HS-27A (cell line): Measurements from ENCODE around the gene CLEC14A.

Source experiments
- DNase-seq: peaks from one replicate; pipeline ENCODE4 v3.0.0-alpha.2; 2012; ENCODE audit warnings: low read depth, missing footprints

CLEC14A gene, protein sequence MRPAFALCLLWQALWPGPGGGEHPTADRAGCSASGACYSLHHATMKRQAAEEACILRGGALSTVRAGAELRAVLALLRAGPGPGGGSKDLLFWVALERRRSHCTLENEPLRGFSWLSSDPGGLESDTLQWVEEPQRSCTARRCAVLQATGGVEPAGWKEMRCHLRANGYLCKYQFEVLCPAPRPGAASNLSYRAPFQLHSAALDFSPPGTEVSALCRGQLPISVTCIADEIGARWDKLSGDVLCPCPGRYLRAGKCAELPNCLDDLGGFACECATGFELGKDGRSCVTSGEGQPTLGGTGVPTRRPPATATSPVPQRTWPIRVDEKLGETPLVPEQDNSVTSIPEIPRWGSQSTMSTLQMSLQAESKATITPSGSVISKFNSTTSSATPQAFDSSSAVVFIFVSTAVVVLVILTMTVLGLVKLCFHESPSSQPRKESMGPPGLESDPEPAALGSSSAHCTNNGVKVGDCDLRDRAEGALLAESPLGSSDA

DNA sequence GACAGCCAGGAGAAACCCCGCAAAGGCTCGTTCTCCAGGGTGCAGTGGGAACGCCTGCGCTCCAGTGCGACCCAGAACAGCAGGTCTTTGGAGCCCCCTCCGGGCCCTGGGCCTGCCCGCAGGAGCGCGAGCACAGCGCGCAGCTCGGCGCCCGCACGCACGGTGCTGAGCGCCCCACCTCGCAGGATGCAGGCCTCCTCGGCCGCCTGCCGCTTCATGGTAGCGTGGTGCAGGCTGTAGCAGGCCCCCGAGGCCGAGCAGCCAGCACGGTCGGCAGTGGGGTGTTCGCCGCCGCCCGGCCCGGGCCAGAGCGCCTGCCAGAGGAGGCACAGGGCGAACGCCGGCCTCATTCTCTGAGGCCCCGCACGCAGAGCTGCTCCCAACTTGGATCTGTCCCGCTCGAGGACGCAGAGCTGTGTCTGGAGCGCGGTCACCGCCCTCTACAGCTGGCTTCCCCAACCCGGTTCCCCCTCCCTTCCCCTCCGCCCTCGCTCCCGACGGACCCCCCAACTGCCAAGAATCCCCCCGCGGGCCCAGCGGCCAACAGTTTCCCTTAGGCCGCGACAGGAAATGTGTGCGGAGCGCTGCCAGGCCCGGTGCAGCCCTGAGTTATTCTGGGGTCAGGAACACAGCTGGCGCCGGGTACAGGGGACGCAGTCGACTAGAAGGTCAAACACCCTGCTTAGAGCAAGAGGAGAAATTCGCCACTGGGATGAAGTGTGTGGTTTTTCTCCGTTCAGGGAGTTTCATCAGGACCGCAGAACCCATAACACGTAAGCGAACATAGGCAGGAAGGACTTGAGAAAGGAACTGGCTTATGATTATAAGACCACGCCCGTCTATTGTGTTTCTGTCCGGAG, at the start of gene CLEC14A:
CLEC14A (minus strand) TSS at position 421 of the 860 bp plus-strand sequence; CDS start at position 350, 71 bp downstream.
- no peak for DNase-seq

DNA sequence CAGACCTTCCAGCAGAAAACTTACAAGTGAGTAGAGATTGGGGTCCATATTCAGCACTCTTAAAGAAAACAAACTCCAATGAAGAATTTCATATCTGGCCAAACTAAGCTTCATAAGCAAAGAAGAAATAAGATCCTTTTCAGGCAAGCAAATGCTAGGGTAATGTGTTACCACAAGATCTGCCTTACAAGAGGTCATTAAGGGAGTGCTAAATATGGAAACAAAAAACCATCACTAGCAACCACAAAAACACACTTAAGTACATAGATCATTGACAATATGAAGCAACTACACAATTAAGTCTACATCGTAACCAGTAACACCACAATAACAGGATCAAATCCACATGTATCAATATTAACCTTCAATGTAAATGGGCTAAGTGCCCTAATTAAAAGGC, 47.1 kb upstream of the CLEC14A start:
- no peak for DNase-seq

DNA sequence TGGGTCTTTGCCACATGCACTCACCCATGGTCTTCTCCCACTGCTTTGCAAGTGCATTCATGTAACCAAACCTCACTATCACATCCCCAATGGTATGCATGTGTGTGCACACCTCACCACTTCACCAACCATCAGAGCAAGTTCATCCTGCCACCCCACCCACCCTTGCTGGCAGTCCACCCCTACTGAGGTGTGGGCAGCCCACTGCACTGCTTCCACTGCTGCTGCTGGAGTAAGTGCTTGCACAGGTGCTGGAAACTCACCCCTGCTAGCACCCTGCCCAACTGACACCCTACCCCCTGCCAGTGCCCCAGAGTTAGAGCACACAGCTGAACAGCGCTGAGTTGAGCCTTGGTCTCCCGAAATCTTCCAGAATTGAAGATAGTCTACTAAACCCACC, 46.1 kb upstream of the CLEC14A start:
- DNase-seq: no peak

DNA sequence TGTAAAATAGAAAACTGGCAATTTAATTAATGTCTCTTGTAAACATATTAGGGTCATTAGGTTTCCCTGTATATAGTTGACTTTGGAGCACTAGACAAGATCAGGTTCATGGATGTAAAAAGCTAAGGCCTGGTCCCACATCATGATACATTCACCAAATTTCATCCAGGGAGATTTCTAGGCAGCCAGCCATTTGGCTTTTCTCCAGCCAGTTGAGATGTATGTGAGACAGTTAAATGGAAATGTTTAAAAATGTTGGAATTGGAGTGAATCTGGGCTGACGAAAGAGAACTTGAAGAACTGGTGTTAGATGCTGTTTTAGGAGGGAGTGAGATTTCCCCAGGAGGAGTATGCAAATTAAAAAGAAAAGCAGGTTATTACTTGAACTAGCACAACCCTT, 41.8 kb upstream of the CLEC14A start:
- DNase-seq: peak; percentile 41

DNA sequence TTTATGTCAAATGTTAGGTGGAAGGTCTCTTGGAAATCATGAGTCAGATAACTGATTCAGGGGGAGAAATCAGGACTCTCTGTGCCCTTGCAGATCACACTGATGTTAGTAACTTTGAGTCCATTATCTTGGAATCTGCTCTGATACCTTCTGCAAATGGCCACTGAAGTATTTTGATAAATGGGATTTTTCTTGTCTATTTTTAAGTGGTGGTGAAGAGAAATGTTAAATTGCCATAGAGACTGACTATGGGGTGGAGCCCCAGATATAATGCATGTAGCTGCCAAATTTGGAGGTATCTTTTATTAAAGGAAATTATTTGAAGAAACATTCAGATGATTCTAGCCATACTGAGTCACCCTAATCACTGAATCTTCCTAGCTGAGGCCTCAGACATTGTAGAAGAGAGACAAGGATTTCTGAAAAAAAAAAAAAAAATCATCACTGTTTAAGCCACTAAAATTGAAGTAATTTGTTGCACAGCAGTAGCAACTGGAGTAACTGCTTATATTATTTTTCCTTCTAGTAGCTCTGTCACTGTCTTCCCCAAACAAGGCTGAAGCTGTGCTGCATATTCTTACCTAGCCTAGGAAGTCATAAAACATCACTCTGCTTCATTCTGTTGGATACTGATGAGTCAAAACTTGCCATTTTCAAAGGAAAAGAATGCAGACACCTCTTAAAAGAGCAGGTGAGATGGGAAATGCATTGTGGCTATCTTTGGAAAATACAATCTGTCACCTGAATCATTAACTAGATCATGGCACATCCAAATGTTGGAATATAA, 36.0 kb upstream of the CLEC14A start:
- DNase-seq: peak; percentile 24

DNA sequence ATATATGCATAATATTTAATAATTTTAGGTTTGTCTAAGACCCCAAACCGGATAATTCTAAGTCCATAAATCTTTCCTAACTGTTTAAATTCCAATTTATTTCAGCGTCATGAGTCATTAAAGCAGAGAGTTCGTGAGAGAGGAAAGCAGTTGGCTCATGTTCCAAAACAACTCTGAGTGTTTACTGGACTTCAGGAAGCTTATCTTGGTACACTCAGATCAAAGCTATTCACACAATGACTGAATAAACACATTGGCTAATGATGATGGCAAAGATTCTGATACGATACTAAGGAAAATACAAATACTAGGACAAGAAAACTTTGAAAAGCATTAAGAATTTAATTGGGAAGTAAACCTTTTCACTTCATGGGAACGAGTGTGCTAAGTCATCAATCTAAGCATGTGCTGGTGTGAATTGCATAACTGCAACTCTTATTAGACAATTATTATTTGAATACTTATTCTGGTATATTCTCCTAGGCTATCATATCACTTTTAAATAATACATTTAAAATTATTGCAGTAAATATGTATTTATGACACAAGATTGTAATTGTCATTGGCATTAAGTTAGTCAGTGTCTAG, 34.8 kb upstream of the CLEC14A start:
- peak; percentile 70 for DNase-seq

DNA sequence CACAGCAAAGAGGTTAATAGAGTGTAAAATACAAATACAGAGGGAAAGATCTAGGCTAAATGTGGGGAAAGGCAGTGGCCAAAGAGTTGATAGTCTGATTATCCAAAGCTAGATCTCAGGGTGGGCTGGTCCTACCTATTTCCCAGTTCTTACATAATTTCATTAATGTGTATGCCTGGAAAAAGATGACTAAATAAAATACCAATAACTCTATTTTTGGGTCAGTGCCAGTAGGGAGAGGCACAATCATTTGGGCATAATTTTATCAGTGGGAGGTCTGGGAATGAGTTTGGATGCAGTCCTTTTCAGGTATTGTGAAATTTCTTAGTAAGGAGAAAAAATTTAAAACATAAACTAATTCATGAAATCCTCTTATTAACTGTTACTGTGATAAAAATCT, 30.6 kb upstream of the CLEC14A start:
- DNase-seq: no peak

DNA sequence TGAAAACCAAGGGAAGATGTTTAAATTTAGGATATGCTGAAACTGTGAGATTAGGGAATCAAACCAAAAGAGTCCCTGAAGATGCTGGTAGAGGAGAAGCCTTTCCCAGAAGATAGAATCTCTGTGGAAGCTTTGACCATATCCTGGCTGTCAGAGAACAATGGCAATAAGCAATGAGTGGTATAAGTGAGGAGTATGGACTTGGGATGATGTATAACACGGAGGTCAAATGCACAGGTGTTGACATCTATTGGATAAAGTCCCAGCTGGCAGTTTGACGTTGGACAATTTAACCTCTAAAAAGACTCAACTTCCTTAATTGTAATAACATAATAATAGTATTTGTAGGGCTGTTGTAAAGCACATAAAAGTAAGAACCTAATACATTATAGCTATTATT, 30.1 kb upstream of the CLEC14A start:
- no peak for DNase-seq

DNA sequence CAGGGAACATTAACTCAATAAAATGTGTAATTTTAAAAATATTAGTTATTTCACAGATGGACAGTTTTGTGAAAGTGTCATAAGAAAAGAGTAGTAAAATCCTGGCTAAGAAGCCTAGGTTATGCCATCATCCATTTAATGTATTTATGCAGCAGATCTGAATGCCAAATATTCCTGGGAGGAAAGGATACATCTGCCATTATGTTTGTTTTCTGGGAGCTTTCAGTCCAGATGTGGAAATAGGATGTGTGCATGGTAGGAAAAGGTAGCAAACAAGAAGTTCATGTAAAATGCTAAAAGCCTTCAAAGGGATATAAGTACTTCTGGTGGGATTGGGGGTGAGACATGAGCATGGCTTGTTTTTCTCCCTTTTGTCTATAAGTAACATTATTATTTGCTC, 27.0 kb upstream of the CLEC14A start:
- DNase-seq: no peak

DNA sequence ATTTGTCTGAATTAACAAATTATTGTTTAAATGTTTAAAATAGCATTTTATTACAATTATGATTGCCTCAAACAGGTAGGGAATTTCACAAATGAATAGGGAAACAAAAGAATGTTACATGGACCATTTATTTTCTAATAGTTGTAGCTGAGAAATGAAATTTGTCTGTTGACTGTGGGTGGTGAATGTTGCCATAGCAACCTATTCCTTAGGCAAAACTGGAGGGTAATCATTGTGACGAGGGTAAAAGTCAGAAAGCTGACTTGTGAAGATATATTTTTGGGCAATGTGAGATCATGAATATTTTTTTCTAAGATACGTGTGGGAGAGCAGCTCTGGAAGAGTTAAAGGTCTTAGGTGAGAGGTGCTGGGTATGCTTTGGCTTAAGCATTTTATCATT, 24.2 kb upstream of the CLEC14A start:
- no peak for DNase-seq

DNA sequence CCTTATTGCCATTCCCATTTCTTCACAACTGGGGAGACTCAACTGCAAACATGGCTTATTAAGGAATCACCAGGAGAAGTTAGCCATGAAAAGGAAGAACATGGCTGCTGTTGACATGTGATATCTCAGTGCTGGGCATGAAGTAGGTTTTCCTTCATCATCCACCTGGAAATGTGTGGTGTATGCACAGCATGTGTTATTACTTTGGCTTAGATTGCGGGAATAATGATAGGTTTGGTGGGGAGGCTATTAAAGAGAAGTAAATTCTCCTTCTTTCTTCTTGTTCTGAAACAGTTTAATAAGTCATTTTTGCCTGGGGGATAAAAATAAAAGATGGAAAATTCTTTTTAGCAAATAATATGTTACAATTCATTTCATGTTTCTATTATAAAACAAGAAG, 23.7 kb upstream of the CLEC14A start:
- DNase-seq: no peak

DNA sequence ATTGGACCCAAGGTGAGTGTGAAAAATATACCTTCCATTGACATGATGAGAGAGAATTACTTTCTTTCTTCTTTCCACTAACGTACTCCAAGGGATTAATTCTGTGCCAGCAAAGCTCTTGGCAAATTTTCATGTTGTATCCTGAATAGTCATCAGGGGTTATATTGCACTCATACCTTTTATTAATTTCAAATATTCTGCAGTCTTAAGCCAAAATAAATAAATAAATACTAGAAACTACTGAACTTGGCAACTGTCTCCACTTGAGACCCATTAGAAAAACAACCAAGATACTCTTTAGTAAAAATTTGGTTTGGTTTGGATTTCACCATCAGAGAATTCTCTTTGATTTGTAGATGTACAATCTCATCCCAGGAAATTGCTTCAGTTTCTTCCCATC, 22.1 kb upstream of the CLEC14A start:
- no peak for DNase-seq

DNA sequence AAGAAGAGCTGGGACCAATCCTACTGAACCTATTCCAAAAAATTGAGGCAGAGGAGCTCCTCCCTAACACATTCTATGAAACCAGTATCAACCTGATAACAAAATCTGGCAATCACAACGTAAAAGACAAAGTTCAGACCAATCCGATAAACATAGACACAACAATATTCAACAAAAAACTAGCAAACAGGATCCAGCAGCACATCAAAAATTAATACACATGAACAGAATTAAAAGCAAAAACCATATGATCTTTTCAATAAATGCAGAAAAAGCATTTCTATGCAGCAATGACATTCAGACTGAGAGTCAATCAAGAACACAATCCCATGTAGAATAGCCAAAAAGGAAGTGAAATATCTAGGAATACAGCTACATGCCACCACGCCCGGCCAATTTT, 7.0 kb upstream of the CLEC14A start:
- no peak for DNase-seq

DNA sequence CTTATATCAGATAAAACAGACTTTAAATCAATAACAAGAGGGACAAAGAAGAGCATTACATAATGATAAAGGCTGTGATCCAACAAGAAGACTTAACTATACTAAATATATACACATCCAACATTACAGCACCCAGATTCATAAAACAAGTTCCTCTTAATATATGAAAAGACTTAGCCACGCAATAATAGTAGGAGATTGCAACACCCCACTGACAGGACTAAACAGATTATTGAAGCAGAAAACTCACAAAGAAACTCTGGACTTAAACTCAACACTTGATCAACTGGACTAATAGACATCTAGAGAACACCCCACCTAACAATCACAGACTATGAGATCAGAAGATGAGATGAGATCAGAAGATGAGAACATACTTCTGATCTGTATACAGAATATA, 5.7 kb upstream of the CLEC14A start:
- DNase-seq: no peak

DNA sequence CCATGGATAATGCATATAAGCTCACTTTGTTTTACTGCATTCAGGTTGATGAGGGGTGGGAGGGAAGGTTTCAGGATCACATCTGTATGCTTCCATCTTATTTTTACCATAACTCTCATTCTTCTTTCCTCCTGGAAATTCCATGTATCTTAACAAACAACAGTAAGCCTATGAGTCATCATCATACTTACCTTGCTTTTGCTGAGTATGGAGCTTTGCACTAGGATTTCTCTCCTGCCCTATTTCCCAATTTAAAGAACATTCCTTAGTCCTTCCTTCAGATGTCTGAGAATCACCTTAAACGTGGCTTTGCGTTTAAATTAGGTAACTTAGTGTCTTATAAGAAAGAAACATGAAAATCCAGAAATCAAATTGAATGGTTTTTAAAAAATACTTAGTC, 1.6 kb upstream of the CLEC14A start:
- no peak for DNase-seq

DNA sequence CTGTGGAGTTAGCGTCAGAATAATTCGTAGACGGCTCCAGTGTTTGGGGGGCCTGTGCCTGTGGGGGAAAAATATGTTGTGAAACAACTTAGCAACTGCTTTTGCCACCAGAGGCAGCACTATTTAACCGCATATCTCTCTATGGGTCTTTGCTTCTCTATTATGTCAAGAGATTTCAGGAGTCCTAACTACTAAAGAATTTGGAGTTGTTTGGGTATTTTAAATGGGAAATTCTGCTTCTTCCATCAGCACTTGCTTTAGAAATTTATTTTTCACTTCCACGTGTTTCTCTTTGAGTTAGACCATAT, 594 bp upstream of the CLEC14A start:
- no peak for DNase-seq

DNA sequence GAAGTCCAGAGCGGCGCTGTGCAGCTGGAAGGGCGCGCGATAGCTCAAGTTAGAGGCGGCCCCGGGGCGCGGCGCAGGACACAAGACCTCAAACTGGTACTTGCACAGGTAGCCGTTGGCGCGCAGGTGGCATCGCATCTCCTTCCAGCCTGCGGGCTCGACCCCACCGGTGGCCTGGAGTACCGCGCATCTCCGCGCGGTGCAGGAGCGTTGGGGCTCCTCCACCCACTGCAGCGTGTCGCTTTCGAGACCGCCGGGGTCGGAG, 553 bp downstream of the CLEC14A start:
- no peak for DNase-seq

DNA sequence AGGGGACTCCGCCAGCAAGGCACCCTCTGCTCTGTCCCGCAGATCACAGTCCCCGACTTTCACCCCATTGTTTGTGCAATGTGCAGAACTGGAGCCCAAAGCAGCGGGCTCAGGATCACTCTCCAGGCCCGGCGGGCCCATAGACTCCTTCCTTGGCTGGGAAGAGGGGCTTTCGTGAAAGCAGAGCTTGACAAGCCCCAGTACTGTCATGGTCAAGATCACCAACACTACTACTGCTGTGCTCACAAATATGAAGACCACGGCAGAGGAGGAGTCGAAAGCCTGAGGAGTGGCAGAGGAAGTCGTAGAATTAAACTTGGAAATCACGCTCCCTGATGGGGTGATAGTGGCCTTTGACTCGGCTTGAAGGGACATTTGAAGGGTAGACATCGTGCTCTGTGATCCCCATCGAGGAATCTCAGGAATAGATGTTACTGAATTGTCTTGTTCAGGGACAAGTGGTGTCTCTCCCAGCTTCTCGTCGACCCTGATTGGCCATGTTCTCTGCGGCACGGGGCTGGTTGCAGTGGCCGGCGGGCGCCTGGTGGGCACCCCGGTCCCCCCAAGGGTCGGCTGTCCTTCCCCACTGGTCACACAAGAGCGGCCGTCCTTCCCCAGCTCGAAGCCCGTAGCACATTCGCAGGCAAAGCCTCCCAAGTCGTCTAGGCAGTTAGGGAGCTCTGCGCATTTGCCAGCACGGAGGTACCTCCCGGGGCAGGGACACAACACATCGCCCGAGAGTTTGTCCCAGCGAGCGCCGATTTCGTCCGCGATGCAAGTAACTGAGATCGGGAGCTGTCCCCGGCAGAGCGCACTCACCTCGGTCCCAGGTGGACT, 1.1 kb downstream of the CLEC14A start:
- no peak for DNase-seq

DNA sequence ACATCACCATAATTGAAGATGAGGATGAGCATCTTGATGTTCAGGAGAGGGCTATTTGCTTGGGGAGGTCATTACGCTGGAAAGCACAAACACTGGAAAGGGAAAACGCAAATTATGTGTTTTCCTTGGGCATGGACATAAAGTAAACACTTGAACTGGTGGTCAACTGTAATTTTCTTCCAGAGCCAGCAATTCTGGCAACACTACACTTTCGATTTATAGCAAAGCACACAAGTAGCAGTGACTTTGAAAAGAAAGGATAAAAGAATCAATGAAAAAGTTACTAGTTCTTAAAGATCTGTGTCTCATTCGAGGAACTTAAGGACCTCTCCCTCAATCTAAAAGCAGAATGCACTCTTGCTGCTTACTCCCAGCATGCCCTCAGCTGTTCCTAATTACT, 2.2 kb downstream of the CLEC14A start:
- DNase-seq: no peak

DNA sequence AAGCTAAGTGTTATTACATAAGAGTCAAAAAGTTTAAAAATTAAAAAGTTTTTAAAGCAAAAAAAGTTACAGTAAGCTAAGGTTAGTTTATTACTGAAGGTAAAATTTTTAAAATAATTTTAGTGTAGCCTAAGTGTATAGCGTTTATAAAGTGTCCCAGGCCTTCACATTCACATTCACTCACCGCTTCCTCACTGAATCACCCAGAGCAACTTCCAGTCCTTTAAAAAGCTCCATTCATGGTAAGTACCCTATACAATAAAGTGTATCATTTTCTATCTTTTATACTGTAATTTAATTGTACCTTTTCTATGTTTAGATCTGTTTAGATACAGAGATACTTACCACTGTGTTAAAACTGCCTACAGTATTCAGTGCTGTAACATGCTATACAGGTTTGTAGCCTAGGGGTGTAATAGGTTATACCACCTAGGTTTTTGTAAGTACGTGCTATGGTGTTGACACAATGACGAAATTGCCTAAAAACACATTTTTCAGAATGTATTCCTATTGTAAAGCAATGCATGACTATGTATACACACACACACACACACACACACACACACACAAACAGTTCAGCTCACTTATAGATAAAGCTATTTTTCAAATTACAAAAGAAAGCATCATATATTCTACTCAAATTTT, 3.7 kb downstream of the CLEC14A start:
- DNase-seq: no peak

DNA sequence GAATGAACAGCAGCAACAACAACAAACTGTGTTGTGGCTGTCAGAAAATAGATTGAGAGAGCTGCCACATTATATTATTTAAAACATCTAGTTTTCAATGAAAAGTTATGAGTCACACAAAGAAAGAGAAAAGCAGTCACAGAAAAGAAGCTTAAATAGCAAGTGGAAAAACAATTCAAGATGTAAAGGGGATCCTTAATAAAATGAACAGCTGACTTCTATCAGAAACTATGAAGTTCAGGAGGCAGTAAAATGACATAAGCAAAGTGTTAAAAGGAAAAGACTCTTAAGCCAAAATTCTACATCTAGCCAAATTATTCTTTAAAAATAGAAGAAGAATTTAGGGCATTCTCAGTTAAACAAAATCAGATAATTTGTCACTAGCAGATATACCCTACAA, 5.6 kb downstream of the CLEC14A start:
- DNase-seq: no peak
